Muscle layer of colon (tissue), 2 donors: Measurements from ENCODE around the gene SORD.
"Not testable (repeated sequence)": the region's sequence is repeated elsewhere in the genome, so short reads cannot be mapped to it uniquely, and the experiment has no call there.

Source experiments
- H3K27ac ChIP-seq: one replicate; pipeline ENCODE4 v1.7.0; 2013; ENCODE audit warnings: low read depth, mild to moderate bottlenecking, low read length, moderate library complexity
- H3K27me3 ChIP-seq, 2 donors: one replicate each; pipeline ENCODE4 v1.7.0; 2013; ENCODE audit warnings: low read length in 2 of 2, mild to moderate bottlenecking in 2 of 2; ENCODE audit not compliant: insufficient read depth in 2 of 2, control insufficient read depth in 1 of 2
- H3K36me3 ChIP-seq: one replicate; pipeline ENCODE4 v1.7.0; 2013; ENCODE audit warnings: mild to moderate bottlenecking, low read length; ENCODE audit not compliant: insufficient read depth
- H3K4me1 ChIP-seq: one replicate; pipeline ENCODE4 v1.7.0; 2013; ENCODE audit warnings: mild to moderate bottlenecking, low read length; ENCODE audit not compliant: insufficient read depth
- H3K4me3 ChIP-seq, 2 donors: one replicate each; pipeline ENCODE4 v1.7.0; 2013; ENCODE audit warnings: low read length in 2 of 2, low read depth in 1 of 2, mild to moderate bottlenecking in 1 of 2, moderate library complexity in 1 of 2
- H3K9ac ChIP-seq: one replicate; pipeline ENCODE4 v1.7.0; 2013; ENCODE audit warnings: low read length
- H3K9me3 ChIP-seq: one replicate; pipeline ENCODE4 v1.7.0; 2013; ENCODE audit warnings: mild to moderate bottlenecking, low read length
- donor health status: abdominal sarcoma.
- donor health status: Adenocarcinoma of cecum.

The SORD gene

DNA sequence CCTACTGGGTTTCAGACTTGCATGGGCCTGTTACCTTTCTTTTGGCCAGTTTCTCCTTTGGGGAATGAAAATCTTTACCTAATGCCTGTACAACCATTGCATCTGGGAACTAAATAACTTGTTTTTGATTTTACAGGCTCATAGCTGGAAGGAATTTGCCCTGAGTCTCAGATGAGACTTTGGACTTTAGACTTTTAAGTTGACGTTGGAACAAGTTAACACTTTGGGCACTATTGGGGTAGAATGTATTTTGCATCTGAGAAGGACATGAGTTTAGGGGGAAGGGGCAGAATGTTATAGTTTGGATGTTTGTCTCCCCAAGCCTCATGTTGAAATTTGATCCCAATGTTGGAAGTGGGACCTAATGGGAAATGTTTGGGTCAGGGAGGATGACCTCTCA, 21.8 kb upstream of the SORD start:
- not testable (repeated sequence) for H3K36me3 ChIP-seq, H3K9me3 ChIP-seq, H3K27me3 ChIP-seq, H3K9ac ChIP-seq, H3K4me1 ChIP-seq, H3K4me3 ChIP-seq, H3K27ac ChIP-seq

DNA sequence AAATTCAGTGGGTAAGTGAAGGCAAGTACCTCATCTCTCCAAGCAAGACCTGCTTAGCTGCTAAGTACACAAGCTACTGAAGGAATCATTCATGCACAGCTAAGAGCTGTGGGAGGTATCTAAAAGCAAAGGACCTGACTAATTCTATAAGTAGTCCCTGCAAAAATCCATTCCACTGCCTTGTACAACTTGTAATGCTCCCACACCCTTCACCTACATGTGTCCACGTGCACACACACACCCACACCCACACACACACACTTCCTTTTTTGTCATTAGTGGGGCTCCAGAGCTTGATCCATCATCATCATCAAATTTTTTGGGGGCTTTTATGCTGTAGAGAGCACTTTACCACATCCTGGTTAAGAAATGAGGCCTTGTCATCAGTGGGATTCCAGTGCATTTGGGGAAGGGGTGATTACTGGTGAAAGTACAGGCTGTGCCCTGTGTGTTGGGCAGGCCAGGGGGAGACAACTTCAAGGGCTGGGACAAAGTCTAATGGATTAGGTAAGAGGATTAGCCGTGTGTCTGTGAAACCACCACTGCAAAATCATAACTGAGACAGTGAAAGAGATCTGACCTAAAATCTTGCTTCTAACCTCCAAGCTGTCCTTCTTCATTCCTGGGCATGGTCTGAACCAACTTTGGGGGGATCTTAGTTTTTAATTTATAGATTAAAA, 19.1 kb upstream of the SORD start:
- not testable (repeated sequence) for H3K27ac ChIP-seq, H3K9me3 ChIP-seq, H3K36me3 ChIP-seq, H3K27me3 ChIP-seq, H3K9ac ChIP-seq, H3K4me3 ChIP-seq, H3K4me1 ChIP-seq

GRCh38 chr15:45004590-45005175, 18.3 kb upstream of the SORD start:
- H3K9me3 ChIP-seq, H3K9ac ChIP-seq, H3K27ac ChIP-seq, H3K4me1 ChIP-seq, H3K4me3 ChIP-seq, H3K36me3 ChIP-seq, H3K27me3 ChIP-seq: not testable (repeated sequence)

DNA sequence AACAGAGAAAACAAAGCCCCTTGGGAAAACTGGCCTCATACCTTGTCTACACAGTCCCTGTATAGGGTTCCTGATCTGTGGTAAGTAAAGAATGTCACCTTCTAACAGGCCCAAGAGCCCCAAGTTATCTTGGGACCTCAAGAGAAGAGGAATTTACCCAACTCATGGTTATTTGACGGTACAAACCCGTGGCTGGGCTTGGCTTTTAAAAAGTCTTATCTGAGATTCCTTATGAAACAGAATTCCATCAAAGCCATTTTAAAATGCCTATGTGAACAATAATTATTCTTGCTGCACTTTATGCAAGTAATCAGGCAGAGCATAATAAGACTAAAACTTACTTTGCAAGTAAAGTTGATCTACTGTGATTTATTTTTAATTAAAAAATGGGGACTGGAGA, 13.9 kb upstream of the SORD start:
- Histone ChIP-seq H3K9ac (no peak overlapping the region), H3K9me3 (no peaks in the 10 kb centered on the region), H3K36me3 (no peaks in the 10 kb centered on the region), H3K27me3 (no peaks in the 10 kb centered on the region), H3K4me1 (no peaks in the 10 kb centered on the region), H3K27ac (no peak overlapping the region), H3K4me3 (no peak overlapping the region)

- not testable (repeated sequence) for H3K27ac ChIP-seq, H3K4me1 ChIP-seq, H3K9me3 ChIP-seq, H3K27me3 ChIP-seq, H3K4me3 ChIP-seq, H3K9ac ChIP-seq, H3K36me3 ChIP-seq
These were observed 7.9 kb upstream of the SORD start for GRCh38 chr15:45015114-45015513.

- not testable (repeated sequence) for H3K4me1 ChIP-seq, H3K9me3 ChIP-seq, H3K27ac ChIP-seq, H3K36me3 ChIP-seq, H3K27me3 ChIP-seq, H3K9ac ChIP-seq, H3K4me3 ChIP-seq
These were observed 2.6 kb upstream of the SORD start for GRCh38 chr15:45020222-45020900.

DNA sequence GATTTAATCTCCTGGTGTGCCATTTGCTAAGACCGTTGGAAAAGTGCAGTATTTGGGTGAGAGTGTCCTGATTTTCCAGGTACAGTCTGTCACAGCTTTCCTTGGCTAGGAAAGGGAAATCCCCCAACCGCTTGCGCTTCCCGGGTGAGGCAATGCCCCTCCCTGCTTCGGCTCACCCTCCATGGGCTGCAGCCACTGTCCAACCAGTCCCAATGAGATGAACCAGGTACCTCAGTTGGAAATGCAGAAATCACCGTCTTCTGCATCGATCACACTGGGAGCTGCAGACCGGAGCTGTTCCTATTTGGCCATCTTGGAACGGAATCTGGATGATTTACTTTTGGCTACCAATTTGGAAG, 2.1 kb upstream of the SORD start:
- not testable (repeated sequence) for H3K9me3 ChIP-seq, H3K4me3 ChIP-seq, H3K4me1 ChIP-seq, H3K27me3 ChIP-seq, H3K9ac ChIP-seq, H3K36me3 ChIP-seq, H3K27ac ChIP-seq

- no peaks in the 10 kb centered on the region for H3K36me3 ChIP-seq
- no peaks in the 10 kb centered on the region for H3K27me3 ChIP-seq
- H3K9me3 ChIP-seq: no peaks in the 10 kb centered on the region
- H3K27ac ChIP-seq: no peak overlapping the region
- H3K9ac ChIP-seq: no peak overlapping the region
- H3K4me1 ChIP-seq: peaks cover 9% of the 10 kb centered on the region
- H3K4me3 ChIP-seq: no peak overlapping the region
These were observed 1.6 kb upstream of the SORD start for GRCh38 chr15:45021348-45021747.

DNA sequence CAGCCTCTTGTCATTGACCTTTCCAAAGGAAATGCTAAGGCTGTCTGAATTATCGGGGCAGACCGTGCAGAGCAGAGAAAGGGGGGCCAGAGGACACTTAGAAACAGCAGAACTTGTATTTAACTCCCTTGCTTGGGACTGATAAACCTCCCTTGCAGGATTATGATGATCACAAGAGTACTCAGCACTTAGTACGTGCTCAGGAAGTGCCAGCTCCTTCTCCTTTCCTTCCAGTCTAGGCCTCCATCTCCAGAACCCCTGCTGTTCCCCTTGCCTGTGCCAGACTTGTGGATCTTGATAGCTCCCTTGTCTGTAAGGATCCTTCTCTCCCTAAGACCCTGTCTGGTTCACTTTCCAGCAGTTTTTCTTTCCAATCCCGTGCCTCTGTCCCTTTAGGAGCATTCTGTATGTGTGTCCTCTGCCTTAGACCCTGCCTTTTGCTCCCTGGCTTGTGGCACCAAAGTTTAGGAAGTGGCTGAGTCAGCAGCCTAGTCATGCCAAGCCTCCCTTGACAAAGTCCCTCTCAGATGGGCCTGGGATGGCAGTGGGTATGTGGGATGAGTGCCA, 747 bp downstream of the SORD start:
- H3K36me3 ChIP-seq: no peaks in the 10 kb centered on the region
- no peaks in the 10 kb centered on the region for H3K27me3 ChIP-seq
- H3K4me3 ChIP-seq: peak overlapping the region; percentile 65 to 72
- H3K9me3 ChIP-seq: no peaks in the 10 kb centered on the region
- H3K27ac ChIP-seq: peak overlapping the region; percentile 65
- H3K9ac ChIP-seq: peak overlapping the region; percentile 27
- H3K4me1 ChIP-seq: peaks cover 9% of the 10 kb centered on the region

- not testable (repeated sequence) for H3K27me3 ChIP-seq, H3K4me1 ChIP-seq, H3K9ac ChIP-seq, H3K9me3 ChIP-seq, H3K4me3 ChIP-seq, H3K36me3 ChIP-seq, H3K27ac ChIP-seq
These were observed 1.7 kb downstream of the SORD start for GRCh38 chr15:45024649-45025048.

- not testable (repeated sequence) for H3K27me3 ChIP-seq, H3K4me3 ChIP-seq, H3K9me3 ChIP-seq, H3K9ac ChIP-seq, H3K27ac ChIP-seq, H3K36me3 ChIP-seq, H3K4me1 ChIP-seq
These were observed 2.6 kb downstream of the SORD start for GRCh38 chr15:45025627-45026026.
